GM12891 (cell line): ENCODE data around the gene AXDND1.
A peak's percentile ranks its signal among the peaks of the same experiment; 100 is the strongest.

Experiments
- DNase-seq: peaks from one replicate; pipeline ENCODE4 v3.0.0; 2011; ENCODE audit warnings: low spot score; ENCODE audit not compliant: insufficient read length
- FAIRE-seq: peaks from 2 replicates; lab custom pipeline; 2011; peaks lifted over from hg19 to GRCh38; lab: Jason Lieb, UNC
- PAX5 ChIP-seq: IDR thresholded peaks from 2 replicates; pipeline ENCODE4 v1.6.1; 2011; ENCODE audit warnings: low read length, moderate library complexity, mild to moderate bottlenecking; ENCODE audit not compliant: insufficient read depth, severe bottlenecking
- POLR2A ChIP-seq: IDR thresholded peaks from 2 replicates; pipeline ENCODE4 v1.6.1; 2011; ENCODE audit warnings: low read depth, low read length, control low read depth
- POLR2AphosphoS5 ChIP-seq: IDR thresholded peaks from 2 replicates; pipeline ENCODE4 v1.6.1; 2011; ENCODE audit warnings: low read depth, low read length, control low read depth
- POU2F2 ChIP-seq: IDR thresholded peaks from 2 replicates; pipeline ENCODE4 v1.6.1; 2011; ENCODE audit warnings: low read depth, mild to moderate bottlenecking, control low read depth, low read length, moderate library complexity
- SPI1 ChIP-seq: IDR thresholded peaks from 2 replicates; pipeline ENCODE4 v1.6.1; 2011; ENCODE audit warnings: low read depth, low read length, control low read depth
- TAF1 ChIP-seq: IDR thresholded peaks from 2 replicates; pipeline ENCODE4 v1.6.1; 2011; ENCODE audit warnings: low read depth, low read length, control low read depth

The AXDND1 gene

GRCh38 chr1:179591253-179591591, 225.5 kb downstream of the AXDND1 start:
- no peak for TF ChIP-seq PAX5
- TF ChIP-seq SPI1, result no peak
- TF ChIP-seq POU2F2, result no peak
- TF ChIP-seq TAF1, result no peak
- no peak for TF ChIP-seq POLR2A
- TF ChIP-seq POLR2AphosphoS5, result no peak
- DNase-seq (no peak), FAIRE-seq (no peak)

GRCh38 chr1:179591592-179592580, 226.1 kb downstream of the AXDND1 start, which contains the start of gene TDRD5:
Gene TDRD5 (plus strand): TSS chr1:179591832. CDS start chr1:179592616, 784 bp downstream.
- no peak for TF ChIP-seq POLR2A
- TF ChIP-seq PAX5, result no peak
- no peak for TF ChIP-seq TAF1
- no peak for TF ChIP-seq POLR2AphosphoS5
- no peak for TF ChIP-seq POU2F2
- TF ChIP-seq SPI1, result no peak
- FAIRE-seq (no peak), DNase-seq (no peak)

GRCh38 chr1:179598631-179599030, 232.9 kb downstream of the AXDND1 start:
- FAIRE-seq (no peak), DNase-seq (no peak)
- TF ChIP-seq PAX5 (no peak), TAF1 (no peak), POU2F2 (no peak), POLR2AphosphoS5 (no peak), POLR2A (no peak), SPI1 (no peak)

- FAIRE-seq, result peak; percentile 79
- no peak for TF ChIP-seq POLR2AphosphoS5
- no peak for TF ChIP-seq TAF1
- no peak for TF ChIP-seq SPI1
- TF ChIP-seq PAX5, result no peak
- TF ChIP-seq POLR2A, result no peak
- no peak for TF ChIP-seq POU2F2
- DNase-seq, result no peak
These were observed 234.0 kb downstream of the AXDND1 start for GRCh38 chr1:179599623-179600249.

DNA sequence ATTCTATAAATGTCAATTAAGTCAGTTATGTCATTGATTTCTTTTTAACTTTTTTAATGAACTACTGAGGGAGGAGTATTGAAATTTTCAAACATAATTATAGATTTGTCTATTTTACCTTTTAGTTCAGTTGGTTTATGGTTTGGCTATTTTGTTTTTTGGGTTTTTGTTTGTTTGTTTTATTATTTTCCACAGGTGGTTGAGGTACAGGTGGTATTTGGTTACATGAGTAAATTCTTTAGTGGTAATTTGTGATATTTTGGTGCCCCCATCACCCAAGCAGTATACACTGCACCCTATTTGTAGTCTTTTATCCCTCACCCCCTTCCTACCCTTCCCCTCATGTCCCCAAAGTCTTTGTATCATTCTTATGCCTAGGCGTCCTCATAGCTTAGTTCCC, 235.3 kb downstream of the AXDND1 start:
- FAIRE-seq, result no peak
- TF ChIP-seq POLR2A (no peak), TAF1 (no peak), POU2F2 (no peak), SPI1 (no peak), POLR2AphosphoS5 (no peak)
- DNase-seq, result no peak
